Measurements from ENCODE around the gene NETO1.

DNA sequence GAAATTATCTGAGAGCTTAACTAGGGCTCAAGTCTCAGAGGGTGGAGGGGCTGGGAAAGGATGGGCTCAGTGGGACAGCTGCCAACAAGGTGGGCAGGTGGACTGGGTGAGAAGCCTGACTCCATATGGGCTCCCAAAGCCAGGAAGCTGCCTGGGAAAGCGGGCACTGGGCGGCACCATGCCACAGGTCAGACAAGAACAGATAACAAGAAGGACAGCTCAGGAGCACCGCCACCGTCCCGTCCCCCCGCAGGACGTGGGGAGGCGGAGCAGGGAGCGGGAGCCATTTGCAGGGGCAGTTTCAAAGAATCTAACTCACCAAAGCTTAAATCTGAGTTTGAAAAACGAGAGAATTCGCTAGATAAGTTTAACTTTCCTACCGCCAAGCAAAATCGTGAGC lies 45.6 kb downstream of the NETO1 start:
- TF ChIP-seq CTCF (IDR thresholded peaks at IDR 0.05) (no peak), RAD21 (IDR thresholded peaks at IDR 0.05; ENCODE audit: low read length) (no peak), POLR2AphosphoS5 (IDR thresholded peaks at IDR 0.05; ENCODE audit: low read depth, low read length) (no peak), ELF1 (IDR thresholded peaks at IDR 0.05) (no peak), FOXJ3 (CRISPR knock-in tag; IDR thresholded peaks at IDR 0.05) (no peak), NRF1 (IDR thresholded peaks at IDR 0.05; ENCODE audit: low read depth, low read length) (no peak), YY1 (IDR thresholded peaks at IDR 0.05; ENCODE audit: low read depth) (no peak)
